Measurements from ENCODE around the gene E2F8. TPM values are rescaled to one million over a fixed set of nuclear protein-coding genes. Genes with fewer than 3 reads are reported as not detected.

E2F8 gene
- polyA plus RNA-seq, 2 donors = 3.1 to 3.9 TPM

DNA sequence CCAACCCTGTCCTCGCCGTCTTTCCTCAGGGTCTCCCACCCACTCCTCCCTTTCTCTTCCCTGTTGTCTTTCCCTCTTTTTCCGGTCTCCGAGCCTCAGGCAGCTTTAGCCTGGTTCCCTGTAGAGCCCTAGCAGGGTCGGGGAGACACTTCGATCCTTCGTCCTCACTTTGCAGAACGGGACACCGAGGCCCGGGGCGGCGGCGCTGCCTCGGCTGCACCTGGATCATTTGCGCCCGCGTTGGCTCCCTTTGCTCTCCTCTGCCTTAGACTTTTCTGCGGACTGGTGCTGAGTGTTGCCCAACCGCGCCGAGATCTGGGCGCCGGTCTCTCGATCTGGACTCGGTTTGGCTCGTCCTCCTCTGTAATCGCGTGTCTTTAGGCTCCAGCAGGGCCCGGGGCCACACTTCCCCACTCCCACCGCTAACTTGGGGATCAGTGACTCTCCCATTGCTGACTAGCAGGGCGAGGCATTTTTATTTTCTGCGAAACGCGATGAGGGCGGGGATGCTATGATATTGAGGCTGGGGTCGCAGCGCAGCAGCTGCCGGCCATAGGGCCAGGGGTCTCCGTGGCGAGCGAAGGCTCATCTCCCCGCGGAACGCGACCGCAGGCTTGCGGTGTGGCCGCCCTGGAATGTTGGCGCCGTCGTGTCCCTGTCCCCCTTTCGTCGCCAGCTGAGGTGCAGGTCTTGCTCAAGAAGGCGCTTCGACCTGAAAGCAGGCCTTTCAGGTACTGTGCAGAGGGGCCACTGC is 1.6 kb upstream of the E2F8 start:
- Histone ChIP-seq H3K4me3 (ENCODE audit: low read depth in 1 of 2, low read length in 2 of 2) (peak overlapping the region; percentile 69 to 74), H3K27me3 (ENCODE audit: control insufficient read depth in 1 of 2, insufficient read depth in 2 of 2, low read length in 2 of 2) (peaks cover 0 to 3% of the 10 kb centered on the region in 2 donors), H3K36me3 (ENCODE audit: control insufficient read depth in 2 of 2, insufficient read depth in 2 of 2, low read length in 1 of 2) (no peaks in the 10 kb centered on the region), H3K27ac (ENCODE audit: low read depth in 2 of 2, low read length in 1 of 2) (peak overlapping the region; percentile 69 to 83), H3K9me3 (ENCODE audit: control insufficient read depth in 2 of 2, insufficient read depth in 1 of 2, low read depth in 1 of 2, low read length in 1 of 2) (no peaks in the 10 kb centered on the region), H3K4me1 (ENCODE audit: control insufficient read depth in 2 of 2, insufficient read depth in 2 of 2, low read length in 1 of 2) (peaks cover 0 to 10% of the 10 kb centered on the region in 2 donors)
- WGBS, 2 donors = 20 to 24% methylated on average over 55 of the region's 55 CpGs

GRCh38 chr11:19241260-19242178 is 774 bp upstream of the E2F8 start:
- peaks cover 0 to 3% of the 10 kb centered on the region in 2 donors for H3K27me3 ChIP-seq (ENCODE audit: control insufficient read depth in 1 of 2, insufficient read depth in 2 of 2, low read length in 2 of 2)
- peak overlapping the region; percentile 69 to 74 for H3K4me3 ChIP-seq (ENCODE audit: low read depth in 1 of 2, low read length in 2 of 2)
- peaks cover 0 to 10% of the 10 kb centered on the region in 2 donors for H3K4me1 ChIP-seq (ENCODE audit: control insufficient read depth in 2 of 2, insufficient read depth in 2 of 2, low read length in 1 of 2)
- no peaks in the 10 kb centered on the region for H3K36me3 ChIP-seq (ENCODE audit: control insufficient read depth in 2 of 2, insufficient read depth in 2 of 2, low read length in 1 of 2)
- 0 to 1% methylated on average over 87 to 92 of the region's 92 CpGs for WGBS, 2 donors
- H3K9me3 ChIP-seq (ENCODE audit: control insufficient read depth in 2 of 2, insufficient read depth in 1 of 2, low read depth in 1 of 2, low read length in 1 of 2) = no peaks in the 10 kb centered on the region
- H3K27ac ChIP-seq (ENCODE audit: low read depth in 2 of 2, low read length in 1 of 2) = peak overlapping the region; percentile 69 to 83

DNA sequence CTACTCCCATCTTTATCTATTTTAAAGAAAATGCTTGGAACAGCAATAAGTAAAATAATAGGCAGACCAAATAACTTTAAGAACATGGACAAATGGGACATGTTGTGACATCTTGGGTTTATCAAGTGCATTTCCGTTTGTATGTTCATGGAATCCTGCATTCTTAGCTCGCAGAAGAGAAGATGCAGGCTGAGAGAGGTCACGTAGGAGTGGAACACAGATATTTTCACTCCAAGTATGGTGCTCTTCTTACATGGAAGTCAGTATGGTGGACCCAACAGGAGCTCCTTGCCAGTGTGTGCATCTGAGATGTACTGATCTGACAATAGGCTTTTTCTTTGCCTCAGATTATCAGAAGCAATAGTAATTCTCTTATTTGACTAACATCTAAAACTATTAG is 1.7 kb downstream of the E2F8 start:
- no peak overlapping the region for H3K4me3 ChIP-seq (ENCODE audit: low read depth in 1 of 2, low read length in 2 of 2)
- WGBS, 2 donors = 87 to 90% methylated on average over 3 of the region's 3 CpGs

DNA sequence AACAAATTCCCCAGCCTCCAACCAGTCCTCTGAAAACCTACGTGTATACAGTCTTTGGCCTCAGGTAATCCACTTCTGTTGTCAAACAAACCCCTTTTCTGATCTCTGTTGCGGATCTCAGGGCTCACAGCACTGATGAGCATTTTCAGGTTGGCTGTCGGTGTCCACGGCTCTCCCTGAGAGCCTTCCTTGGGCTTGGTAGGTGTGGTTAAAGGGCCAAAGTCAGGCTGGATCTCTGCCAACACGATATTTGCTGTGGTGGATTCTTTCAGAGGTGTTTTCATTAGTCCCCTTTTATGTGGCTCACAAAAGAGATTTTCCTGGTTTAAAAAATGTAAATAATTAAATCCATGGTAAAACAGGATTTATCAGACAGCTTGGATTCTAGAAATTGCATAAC is 2.9 kb downstream of the E2F8 start:
- H3K36me3 ChIP-seq (ENCODE audit: control insufficient read depth in 2 of 2, insufficient read depth in 2 of 2, low read length in 1 of 2) = no peaks in the 10 kb centered on the region
- H3K4me3 ChIP-seq (ENCODE audit: low read depth in 1 of 2, low read length in 2 of 2) = no peak overlapping the region
- H3K4me1 ChIP-seq (ENCODE audit: control insufficient read depth in 2 of 2, insufficient read depth in 2 of 2, low read length in 1 of 2) = peaks cover 0 to 8% of the 10 kb centered on the region in 2 donors
- peaks cover 2 to 3% of the 10 kb centered on the region in 2 donors for H3K27me3 ChIP-seq (ENCODE audit: control insufficient read depth in 1 of 2, insufficient read depth in 2 of 2, low read length in 2 of 2)
- H3K9me3 ChIP-seq (ENCODE audit: control insufficient read depth in 2 of 2, insufficient read depth in 1 of 2, low read depth in 1 of 2, low read length in 1 of 2) = no peaks in the 10 kb centered on the region
- 56 to 64% methylated on average over 5 of the region's 5 CpGs for WGBS, 2 donors
- no peak overlapping the region for H3K27ac ChIP-seq (ENCODE audit: low read depth in 2 of 2, low read length in 1 of 2)

More for the DNA sequence above, 1.7 kb downstream of the E2F8 start:
- no peak overlapping the region for H3K27ac ChIP-seq (ENCODE audit: low read depth in 2 of 2, low read length in 1 of 2)
- H3K27me3 ChIP-seq (ENCODE audit: control insufficient read depth in 1 of 2, insufficient read depth in 2 of 2, low read length in 2 of 2) = peaks cover 2 to 3% of the 10 kb centered on the region in 2 donors
- H3K36me3 ChIP-seq (ENCODE audit: control insufficient read depth in 2 of 2, insufficient read depth in 2 of 2, low read length in 1 of 2) = no peaks in the 10 kb centered on the region
- H3K4me1 ChIP-seq (ENCODE audit: control insufficient read depth in 2 of 2, insufficient read depth in 2 of 2, low read length in 1 of 2) = peaks cover 0 to 10% of the 10 kb centered on the region in 2 donors
- H3K9me3 ChIP-seq (ENCODE audit: control insufficient read depth in 2 of 2, insufficient read depth in 1 of 2, low read depth in 1 of 2, low read length in 1 of 2) = no peaks in the 10 kb centered on the region

DNA sequence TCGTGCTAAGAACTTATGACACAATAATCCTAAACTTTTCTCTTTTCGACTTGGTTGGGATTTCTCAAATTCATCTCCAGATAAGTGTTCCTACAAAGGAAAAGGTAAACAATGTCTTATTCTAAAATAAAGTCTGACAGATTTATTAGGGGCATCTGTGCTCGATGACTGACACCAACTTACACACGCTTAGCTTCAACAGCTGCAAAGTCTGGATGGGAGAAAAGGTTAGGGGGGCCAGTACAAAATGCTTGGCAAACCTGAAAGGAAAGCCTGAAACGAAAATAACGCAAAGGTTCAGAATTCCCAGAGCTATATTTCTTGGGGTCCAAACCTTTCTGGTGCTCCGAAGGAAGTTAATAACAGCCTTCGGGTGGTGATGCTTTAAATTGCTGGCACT is 3.4 kb downstream of the E2F8 start:
- Histone ChIP-seq H3K27me3 (ENCODE audit: control insufficient read depth in 1 of 2, insufficient read depth in 2 of 2, low read length in 2 of 2) (peaks cover 2 to 3% of the 10 kb centered on the region in 2 donors), H3K4me1 (ENCODE audit: control insufficient read depth in 2 of 2, insufficient read depth in 2 of 2, low read length in 1 of 2) (peaks cover 0 to 4% of the 10 kb centered on the region in 2 donors), H3K36me3 (ENCODE audit: control insufficient read depth in 2 of 2, insufficient read depth in 2 of 2, low read length in 1 of 2) (no peaks in the 10 kb centered on the region), H3K9me3 (ENCODE audit: control insufficient read depth in 2 of 2, insufficient read depth in 1 of 2, low read depth in 1 of 2, low read length in 1 of 2) (no peaks in the 10 kb centered on the region), H3K27ac (ENCODE audit: low read depth in 2 of 2, low read length in 1 of 2) (no peak overlapping the region), H3K4me3 (ENCODE audit: low read depth in 1 of 2, low read length in 2 of 2) (no peak overlapping the region)
- WGBS, 2 donors = 81 to 92% methylated on average over 8 of the region's 8 CpGs

GRCh38 chr11:19234231-19234817 is 6.4 kb downstream of the E2F8 start:
- no peaks in the 10 kb centered on the region for H3K4me1 ChIP-seq (ENCODE audit: control insufficient read depth in 2 of 2, insufficient read depth in 2 of 2, low read length in 1 of 2)
- peaks cover 0 to 2% of the 10 kb centered on the region in 2 donors for H3K27me3 ChIP-seq (ENCODE audit: control insufficient read depth in 1 of 2, insufficient read depth in 2 of 2, low read length in 2 of 2)
- H3K4me3 ChIP-seq (ENCODE audit: low read depth in 1 of 2, low read length in 2 of 2) = no peak overlapping the region
- no peaks in the 10 kb centered on the region for H3K9me3 ChIP-seq (ENCODE audit: control insufficient read depth in 2 of 2, insufficient read depth in 1 of 2, low read depth in 1 of 2, low read length in 1 of 2)
- no peak overlapping the region for H3K27ac ChIP-seq (ENCODE audit: low read depth in 2 of 2, low read length in 1 of 2)
- WGBS, 2 donors = 85 to 88% methylated on average over 5 of the region's 5 CpGs
- no peaks in the 10 kb centered on the region for H3K36me3 ChIP-seq (ENCODE audit: control insufficient read depth in 2 of 2, insufficient read depth in 2 of 2, low read length in 1 of 2)

DNA sequence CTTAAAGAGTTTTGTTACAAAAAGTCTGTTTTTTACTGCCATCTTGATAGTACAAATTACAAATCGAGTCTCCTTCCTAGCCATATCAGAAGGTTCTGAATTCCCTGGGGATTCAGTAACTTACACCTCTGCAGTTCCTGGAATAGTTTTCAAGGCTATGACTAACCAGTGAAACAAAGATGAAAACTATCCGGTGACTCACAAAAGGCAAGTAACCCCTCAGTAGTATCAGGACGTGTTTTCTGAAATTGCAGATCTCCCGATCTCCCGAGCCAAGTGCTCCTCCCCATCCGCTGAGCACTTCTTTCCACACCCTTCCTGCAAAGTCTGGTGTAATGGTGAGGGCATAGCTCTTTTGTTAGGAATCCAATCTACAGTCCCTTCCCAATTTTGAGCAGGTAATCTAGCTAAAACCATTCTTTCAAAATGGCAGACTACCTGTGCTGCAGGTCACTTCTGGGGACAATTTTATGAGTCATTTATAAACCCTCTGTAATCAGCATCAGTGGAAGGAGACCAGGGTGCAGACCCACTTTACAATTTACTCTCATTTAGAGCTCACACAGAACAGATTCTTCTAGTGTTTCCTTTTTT is 7.7 kb downstream of the E2F8 start:
- no peaks in the 10 kb centered on the region for H3K36me3 ChIP-seq (ENCODE audit: control insufficient read depth in 2 of 2, insufficient read depth in 2 of 2, low read length in 1 of 2)
- 31 to 54% methylated on average over 6 of the region's 6 CpGs for WGBS, 2 donors
- H3K9me3 ChIP-seq (ENCODE audit: control insufficient read depth in 2 of 2, insufficient read depth in 1 of 2, low read depth in 1 of 2, low read length in 1 of 2) = no peaks in the 10 kb centered on the region
- peak overlapping the region; percentile 66 to 72 for H3K27ac ChIP-seq (ENCODE audit: low read depth in 2 of 2, low read length in 1 of 2)
- H3K4me1 ChIP-seq (ENCODE audit: control insufficient read depth in 2 of 2, insufficient read depth in 2 of 2, low read length in 1 of 2) = no peaks in the 10 kb centered on the region
- H3K4me3 ChIP-seq (ENCODE audit: low read depth in 1 of 2, low read length in 2 of 2) = no peak overlapping the region
- H3K27me3 ChIP-seq (ENCODE audit: control insufficient read depth in 1 of 2, insufficient read depth in 2 of 2, low read length in 2 of 2) = peaks cover 0 to 2% of the 10 kb centered on the region in 2 donors

DNA sequence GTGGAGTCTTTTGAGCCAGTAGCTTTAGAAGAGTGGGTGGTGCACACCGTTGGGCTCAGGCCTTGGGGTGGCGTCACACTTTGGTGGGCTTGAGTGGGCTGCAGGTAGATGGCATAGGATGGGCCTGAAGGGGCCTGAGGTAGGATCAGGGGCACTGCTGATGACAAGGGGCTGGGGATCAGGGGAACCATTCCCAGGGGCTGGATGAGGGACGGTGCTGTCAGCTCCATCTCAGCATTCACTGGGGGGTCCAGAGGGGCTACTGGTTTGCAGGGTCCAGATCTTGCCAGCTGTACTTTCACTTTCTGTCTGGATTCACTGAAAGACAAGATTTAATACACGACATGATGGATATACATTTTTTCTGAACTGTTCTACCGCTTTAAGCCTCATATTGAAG is 11.1 kb downstream of the E2F8 start:
- WGBS, 2 donors = 93 to 96% methylated on average over 5 of the region's 5 CpGs
- Histone ChIP-seq H3K27me3 (ENCODE audit: control insufficient read depth in 1 of 2, insufficient read depth in 2 of 2, low read length in 2 of 2) (no peaks in the 10 kb centered on the region), H3K27ac (ENCODE audit: low read depth in 2 of 2, low read length in 1 of 2) (no peak overlapping the region), H3K4me1 (ENCODE audit: control insufficient read depth in 2 of 2, insufficient read depth in 2 of 2, low read length in 1 of 2) (no peaks in the 10 kb centered on the region), H3K36me3 (ENCODE audit: control insufficient read depth in 2 of 2, insufficient read depth in 2 of 2, low read length in 1 of 2) (peaks cover 0 to under 1% of the 10 kb centered on the region in 2 donors), H3K4me3 (ENCODE audit: low read depth in 1 of 2, low read length in 2 of 2) (no peak overlapping the region), H3K9me3 (ENCODE audit: control insufficient read depth in 2 of 2, insufficient read depth in 1 of 2, low read depth in 1 of 2, low read length in 1 of 2) (no peaks in the 10 kb centered on the region)

DNA sequence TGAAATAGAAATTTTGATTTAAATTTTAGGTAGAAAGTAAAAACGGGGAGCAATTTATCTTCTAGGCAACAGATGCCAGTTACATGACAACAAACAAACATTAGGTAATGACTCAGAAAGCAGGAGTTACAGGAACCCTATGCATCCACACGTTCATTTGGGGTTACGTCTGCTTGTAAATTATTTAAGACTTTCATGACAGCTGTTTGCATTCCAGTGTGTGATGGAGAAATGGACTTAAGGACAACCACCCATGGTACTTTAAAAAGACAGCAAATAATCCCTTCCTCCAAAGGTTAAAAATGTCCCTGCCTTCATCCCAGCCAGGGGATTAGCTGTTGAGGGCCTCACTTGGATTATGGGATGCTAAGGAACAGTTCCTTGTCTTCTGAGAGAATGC is 11.8 kb downstream of the E2F8 start:
- Histone ChIP-seq H3K4me3 (ENCODE audit: low read depth in 1 of 2, low read length in 2 of 2) (no peak overlapping the region), H3K4me1 (ENCODE audit: control insufficient read depth in 2 of 2, insufficient read depth in 2 of 2, low read length in 1 of 2) (no peaks in the 10 kb centered on the region), H3K9me3 (ENCODE audit: control insufficient read depth in 2 of 2, insufficient read depth in 1 of 2, low read depth in 1 of 2, low read length in 1 of 2) (no peaks in the 10 kb centered on the region), H3K36me3 (ENCODE audit: control insufficient read depth in 2 of 2, insufficient read depth in 2 of 2, low read length in 1 of 2) (peaks cover 0 to 2% of the 10 kb centered on the region in 2 donors), H3K27ac (ENCODE audit: low read depth in 2 of 2, low read length in 1 of 2) (no peak overlapping the region), H3K27me3 (ENCODE audit: control insufficient read depth in 1 of 2, insufficient read depth in 2 of 2, low read length in 2 of 2) (no peaks in the 10 kb centered on the region)
- 73 to 87% methylated on average over 3 of the region's 3 CpGs for WGBS, 2 donors

Data from esophagus (tissue), 2 donors.